GM19395 (cell line): ENCODE measurements around the gene CUEDC1.
"Not testable (repeated sequence)": the region's sequence is repeated elsewhere in the genome, so short reads cannot be mapped to it uniquely, and the experiment has no call there.

Experiments used
- ATAC-seq: cut with Tn5 transposase; IDR thresholded peaks from one replicate; pipeline ENCODE4 v1.9.1; 2021; ENCODE audit warnings: mild to moderate bottlenecking, moderate library complexity; ENCODE audit not compliant: unreplicated experiment

The CUEDC1 gene

GRCh38 chr17:57958391-57958790, 3.2 kb upstream of the CUEDC1 start:
- not testable (repeated sequence) for ATAC-seq

DNA sequence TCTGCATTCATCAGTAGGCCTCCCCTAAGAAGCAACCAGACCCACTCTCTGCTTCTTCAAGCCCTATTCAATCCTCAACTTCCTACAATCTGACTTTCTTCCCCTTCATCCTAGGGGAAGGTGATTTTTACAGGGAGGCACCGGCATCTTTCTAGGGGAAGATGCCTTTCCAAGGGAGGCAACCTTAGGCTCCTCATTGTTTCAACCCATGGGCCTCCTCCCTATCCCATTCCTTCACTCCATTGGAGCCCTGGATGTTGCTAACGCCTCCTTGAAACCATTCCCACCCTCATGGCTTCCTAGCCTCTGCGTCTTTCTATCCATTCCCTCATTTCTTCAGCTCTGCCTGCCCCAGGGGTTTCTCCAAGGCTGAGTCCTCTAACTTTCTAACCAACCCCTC, 2.7 kb upstream of the CUEDC1 start:
- ATAC-seq, result no peak

DNA sequence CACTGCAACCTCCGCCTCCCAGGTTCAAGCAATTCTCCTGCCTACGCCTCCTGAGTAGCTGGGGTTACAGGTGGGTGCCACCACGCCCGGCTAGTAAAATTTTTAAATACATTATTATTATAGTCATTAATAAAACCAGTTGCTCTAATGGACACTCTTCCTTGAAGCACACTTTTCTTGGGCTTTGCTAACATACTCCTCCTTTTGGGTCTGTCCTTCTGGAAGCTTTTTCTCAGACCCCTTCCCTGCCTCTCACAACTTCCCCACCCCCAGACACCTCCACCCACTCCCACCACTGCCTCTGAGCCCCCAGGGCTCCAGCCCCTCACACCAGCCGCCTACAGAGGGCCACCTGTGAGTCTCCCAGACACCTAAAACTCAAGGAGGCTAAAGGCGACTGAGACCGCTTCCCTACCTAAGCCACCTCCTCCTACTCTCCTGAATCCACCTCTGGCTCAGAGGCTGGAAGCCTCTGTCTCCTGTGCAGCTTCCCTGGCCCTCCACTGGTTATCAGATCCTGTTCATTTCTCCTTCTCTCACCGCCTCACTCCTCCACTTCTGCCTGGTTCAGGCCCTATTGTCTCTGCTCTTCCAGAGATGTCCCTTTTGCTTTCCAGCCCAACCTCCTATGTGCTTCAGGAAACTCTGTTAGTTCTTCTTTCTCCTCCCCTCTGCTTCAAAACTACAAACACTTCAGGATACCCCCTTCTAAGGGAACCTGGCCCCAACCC, 2.1 kb upstream of the CUEDC1 start:
- ATAC-seq, result no peak

- ATAC-seq, result peak; percentile 74
These were observed 1.3 kb upstream of the CUEDC1 start for GRCh38 chr17:57956291-57957119.

DNA sequence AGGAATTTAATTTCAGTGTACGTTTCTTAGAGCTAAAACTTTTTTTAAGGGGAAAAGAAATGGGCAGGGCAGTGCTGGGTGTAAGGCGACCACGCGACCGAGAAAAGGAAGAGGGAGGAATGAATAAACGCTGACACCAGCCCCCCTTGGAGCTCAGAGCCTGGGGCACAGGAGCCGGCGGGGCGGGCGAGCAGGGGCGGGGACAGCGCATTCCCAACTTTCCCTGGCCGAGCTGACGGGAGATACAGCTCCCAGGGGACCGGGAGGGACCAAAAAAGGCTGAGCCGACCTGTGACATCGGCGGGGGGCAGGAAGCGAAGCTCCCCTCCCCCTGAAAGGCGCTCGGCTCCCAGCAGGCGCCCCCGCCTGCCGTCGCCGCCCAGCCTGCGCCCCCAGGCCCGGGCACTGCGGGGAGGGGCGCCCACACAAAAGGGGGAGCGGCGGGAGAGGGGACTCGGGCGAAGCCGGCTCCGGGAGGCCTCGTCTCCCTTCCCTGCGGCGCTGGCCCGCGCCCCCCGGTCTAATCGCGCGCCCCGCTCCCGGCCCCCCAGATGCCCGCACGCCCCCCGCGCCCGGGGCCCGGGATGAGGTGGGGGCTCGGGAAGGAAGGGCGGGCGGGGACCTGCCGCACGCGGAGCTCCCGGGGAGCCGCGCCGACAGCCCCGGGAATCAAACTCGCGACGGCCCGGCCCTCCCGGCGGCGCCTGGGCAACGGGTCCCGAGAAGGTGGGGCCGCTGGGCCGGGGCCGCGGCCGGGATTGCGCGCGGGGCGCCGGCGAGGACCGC, 622 bp downstream of the CUEDC1 start:
- ATAC-seq, result peak; percentile 7

DNA sequence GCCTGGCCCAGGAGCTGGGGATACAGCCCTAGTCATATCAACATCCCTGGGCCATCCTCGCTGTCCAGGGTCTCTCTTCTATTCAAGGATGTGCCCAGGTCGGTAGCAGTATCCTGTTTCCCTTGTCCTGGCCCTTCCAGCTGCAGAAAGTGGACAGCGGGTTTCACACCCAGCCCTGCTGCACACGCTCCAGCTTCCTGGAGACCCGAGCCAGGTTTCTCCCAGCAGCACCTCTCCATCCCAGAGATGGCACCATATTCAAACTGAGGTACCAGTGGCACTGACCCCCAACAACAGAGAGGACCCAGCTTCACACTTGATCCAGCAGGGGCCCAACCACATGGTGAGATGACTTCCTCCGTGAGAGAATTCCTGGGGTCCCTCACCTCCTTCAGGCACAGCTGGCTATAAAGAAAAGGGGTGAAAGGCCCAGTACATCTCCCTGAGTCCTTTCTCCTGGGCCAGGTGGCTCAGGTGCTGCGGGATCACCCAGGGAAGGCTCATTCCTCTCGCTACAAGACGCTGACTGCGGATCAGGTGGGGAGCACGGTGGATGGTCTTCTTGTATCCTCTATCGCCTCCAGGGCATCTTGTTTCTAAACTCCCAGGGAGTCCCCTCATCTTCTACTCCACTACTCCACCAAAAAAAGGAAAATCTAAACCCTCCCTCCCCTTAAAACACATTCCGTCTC, 1.4 kb downstream of the CUEDC1 start:
- no peak for ATAC-seq

DNA sequence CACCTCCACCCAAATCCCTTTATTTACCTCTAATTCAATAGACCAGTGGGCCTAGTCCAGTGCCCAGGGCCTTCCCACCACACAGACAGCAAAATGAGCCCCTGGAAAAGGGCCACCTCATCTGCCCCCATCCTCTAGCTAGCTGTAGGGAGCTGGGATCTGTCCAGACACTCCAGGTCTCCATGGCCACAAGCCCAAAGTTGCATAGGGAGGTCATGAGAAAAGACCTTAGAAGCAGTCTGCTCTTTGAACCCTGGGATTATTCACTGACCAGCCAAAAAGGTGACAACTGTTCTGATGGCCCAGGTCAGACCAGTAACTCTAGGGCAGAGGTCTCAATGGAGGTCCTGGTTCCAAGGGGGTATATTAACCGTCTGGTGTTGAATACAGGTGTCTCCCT, 2.0 kb downstream of the CUEDC1 start:
- ATAC-seq, result no peak

GRCh38 chr17:57949649-57950048, 5.6 kb downstream of the CUEDC1 start:
- no peak for ATAC-seq

- ATAC-seq, result no peak
These were observed 6.4 kb downstream of the CUEDC1 start for GRCh38 chr17:57948555-57949420.

GRCh38 chr17:57948169-57948554, 7.0 kb downstream of the CUEDC1 start:
- no peak for ATAC-seq

- no peak for ATAC-seq
These were observed 7.8 kb downstream of the CUEDC1 start for GRCh38 chr17:57947369-57947768.

- peak; percentile 93 for ATAC-seq
These were observed 8.3 kb downstream of the CUEDC1 start for GRCh38 chr17:57946798-57947358.

DNA sequence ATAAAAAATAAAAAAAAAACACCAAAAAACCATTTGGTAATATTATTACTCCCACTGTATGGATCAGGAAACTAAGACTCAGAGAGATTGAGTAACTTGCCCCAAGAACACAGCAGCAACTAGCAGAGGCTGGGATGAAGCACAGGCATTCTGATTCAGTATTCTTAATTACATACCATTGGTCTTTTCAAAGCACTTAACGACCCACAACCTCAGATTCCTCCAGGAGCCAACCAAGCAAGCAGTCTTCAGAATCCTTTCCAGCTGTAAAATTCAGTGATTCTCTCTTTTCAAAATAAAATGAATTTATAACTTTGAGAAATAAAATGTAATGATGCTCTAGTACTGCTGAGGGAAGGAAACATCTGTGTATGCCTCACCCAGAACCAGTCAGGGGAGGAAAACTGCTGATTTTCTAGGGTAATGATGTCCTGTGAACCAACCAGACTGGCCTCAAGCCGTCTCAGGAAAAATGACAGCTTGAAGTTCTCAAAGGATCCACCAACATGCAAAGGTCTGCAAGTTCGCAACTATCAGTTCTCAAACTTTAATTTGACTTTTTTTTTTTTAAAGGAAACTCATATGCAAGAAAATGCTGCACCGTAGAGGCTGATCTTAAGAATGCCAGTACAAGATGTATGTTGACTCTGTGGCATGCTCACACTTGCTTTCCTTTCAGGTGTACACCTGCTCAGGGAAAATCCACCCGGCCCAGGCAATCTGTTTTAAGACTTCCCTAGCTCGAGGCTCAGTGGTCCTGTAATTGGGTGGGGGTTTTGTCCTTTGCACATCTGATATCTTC, 9.0 kb downstream of the CUEDC1 start:
- peak; percentile 8 for ATAC-seq

- no peak for ATAC-seq
These were observed 10.3 kb downstream of the CUEDC1 start for GRCh38 chr17:57944908-57945307.

- no peak for ATAC-seq
These were observed 11.6 kb downstream of the CUEDC1 start for GRCh38 chr17:57943645-57944044.

GRCh38 chr17:57943140-57943539, 12.1 kb downstream of the CUEDC1 start:
- no peak for ATAC-seq

GRCh38 chr17:57941384-57942370, 13.5 kb downstream of the CUEDC1 start:
- ATAC-seq, result no peak
